Neural cell (in vitro differentiated cells): ENCODE results near the gene ST6GALNAC3. TPM values are rescaled to one million over a fixed set of nuclear protein-coding genes. Genes with fewer than 3 reads are reported as not detected.

ENCODE experiments used
- H2AFZ ChIP-seq: fragments of 200-600, 300-800 bp; sonication (generic), shearing (Covaris generic); 2 replicates; pipeline ENCODE4 v1.6.0; 2014; ENCODE audit warnings: low read depth, mild to moderate bottlenecking, antibody characterized with exemption, low read length, moderate library complexity
- H3F3A ChIP-seq: fragments of 200-600 bp; shearing (Covaris generic); 2 replicates; pipeline ENCODE4 v1.6.1; 2016; ENCODE audit warnings: mild to moderate bottlenecking, moderate library complexity, mixed read lengths, antibody characterized with exemption, low read length; ENCODE audit not compliant: insufficient read depth, poor library complexity, severe bottlenecking
- H3K27ac ChIP-seq: fragments of 200-600, 300-800 bp; sonication (generic), shearing (Covaris generic); 2 replicates; pipeline ENCODE4 v1.5.1; 2014; ENCODE audit warnings: mild to moderate bottlenecking, low read length, moderate library complexity
- H3K27me3 ChIP-seq: fragments of 300-800, 200-600 bp; sonication (generic), shearing (Covaris generic); 2 replicates; pipeline ENCODE4 v1.6.0; 2014; ENCODE audit warnings: mild to moderate bottlenecking, low read depth, low read length, moderate library complexity; ENCODE audit not compliant: insufficient read depth
- H3K36me3 ChIP-seq: fragments of 300-800, 200-600 bp; sonication (generic), shearing (Covaris generic); 2 replicates; pipeline ENCODE4 v1.5.1; 2014; ENCODE audit warnings: mild to moderate bottlenecking, antibody characterized with exemption, low read length, moderate library complexity; ENCODE audit not compliant: insufficient read depth
- H3K4me2 ChIP-seq: fragments of 300-800, 200-600 bp; sonication (generic), shearing (Covaris generic); 2 replicates; pipeline ENCODE4 v1.6.0; 2014; ENCODE audit warnings: mild to moderate bottlenecking, low read length
- H3K4me3 ChIP-seq: fragments of 300-800, 200-600 bp; sonication (generic), shearing (Covaris generic); 2 replicates; pipeline ENCODE4 v1.5.1; 2014; ENCODE audit warnings: mild to moderate bottlenecking, low read length, moderate library complexity
- H3K79me2 ChIP-seq: fragments of 200-600 bp; shearing (Covaris generic); replicated peaks from 2 replicates; pipeline ENCODE4 v1.6.0; 2014; ENCODE audit warnings: mild to moderate bottlenecking, low read length, moderate library complexity; ENCODE audit not compliant: insufficient read depth
- H3K9ac ChIP-seq: fragments of 300-800, 200-600 bp; sonication (generic), shearing (Covaris generic); 2 replicates; pipeline ENCODE4 v1.6.1; 2016; ENCODE audit warnings: mild to moderate bottlenecking, low read length, mixed read lengths
- H3K9me2 ChIP-seq: fragments of 200-600 bp; shearing (Covaris generic); 2 replicates; pipeline ENCODE4 v1.6.1; 2016; ENCODE audit warnings: mild to moderate bottlenecking, low read length, mixed read lengths; ENCODE audit not compliant: insufficient read depth
- H3K9me3 ChIP-seq: fragments of 200-600, 300-800 bp; sonication (generic), shearing (Covaris generic); 2 replicates; pipeline ENCODE4 v1.6.1; 2016; ENCODE audit warnings: mild to moderate bottlenecking, mixed run types, low read length, moderate library complexity, mixed read lengths
- H4K20me1 ChIP-seq: fragments of 200-600 bp; shearing (Covaris generic); 2 replicates; pipeline ENCODE4 v1.6.1; 2016; ENCODE audit warnings: mild to moderate bottlenecking, mixed run types; ENCODE audit not compliant: insufficient read depth
- CTCF ChIP-seq: fragments of 450-650 bp; IDR thresholded peaks from 2 replicates; pipeline ENCODE4 v1.5.1; 2014; ENCODE audit warnings: antibody characterized with exemption, mild to moderate bottlenecking, moderate library complexity; ENCODE audit not compliant: poor library complexity, severe bottlenecking
- EP300 ChIP-seq: fragments of 450-650 bp; conservative IDR thresholded peaks from 2 replicates; pipeline ENCODE4 v1.6.1; 2014; ENCODE audit warnings: antibody characterized with exemption, mild to moderate bottlenecking, moderate library complexity; ENCODE audit not compliant: poor library complexity, severe bottlenecking
- EZH2 ChIP-seq: fragments of 200-600, 300-800 bp; shearing (Covaris generic), sonication (generic); IDR thresholded peaks from 2 replicates; pipeline ENCODE4 v1.6.1; 2014; ENCODE audit warnings: antibody characterized with exemption, low read length, borderline replicate concordance, mild to moderate bottlenecking; ENCODE audit not compliant: insufficient read depth, poor library complexity, severe bottlenecking
- MXI1 ChIP-seq: fragments of 450-650 bp; conservative IDR thresholded peaks from 2 replicates; pipeline ENCODE4 v1.6.1; 2014; ENCODE audit warnings: antibody characterized with exemption, mild to moderate bottlenecking; ENCODE audit not compliant: poor library complexity, severe bottlenecking
- POLR2AphosphoS5 ChIP-seq: IDR thresholded peaks from 2 replicates; pipeline ENCODE4 v1.6.1; 2012
- RAD21 ChIP-seq: fragments of 450-650 bp; conservative IDR thresholded peaks from 2 replicates; pipeline ENCODE4 v1.6.1; 2014; ENCODE audit warnings: antibody characterized with exemption, mild to moderate bottlenecking, moderate library complexity
- REST ChIP-seq: IDR thresholded peaks from 2 replicates; pipeline ENCODE4 v1.6.1; 2012; ENCODE audit warnings: borderline replicate concordance
- SMC3 ChIP-seq: fragments of 450-650 bp; conservative IDR thresholded peaks from 2 replicates; pipeline ENCODE4 v1.6.1; 2014; ENCODE audit warnings: antibody characterized with exemption, mild to moderate bottlenecking, moderate library complexity; ENCODE audit not compliant: poor library complexity
- TAF1 ChIP-seq: IDR thresholded peaks from 2 replicates; pipeline ENCODE4 v1.6.1; 2012; ENCODE audit warnings: low read depth
- polyA plus RNA-seq: library from polyadenylated mRNA; depleted of rRNA; stranded (reverse); fragments of >200 nt; gene quantifications from 2 replicates; pipeline ENCODE4 v1.2.3, GENCODE V29; 2014

ST6GALNAC3 gene
- polyA plus RNA-seq, 1 donor from 2014 or later: 3.6 TPM

DNA sequence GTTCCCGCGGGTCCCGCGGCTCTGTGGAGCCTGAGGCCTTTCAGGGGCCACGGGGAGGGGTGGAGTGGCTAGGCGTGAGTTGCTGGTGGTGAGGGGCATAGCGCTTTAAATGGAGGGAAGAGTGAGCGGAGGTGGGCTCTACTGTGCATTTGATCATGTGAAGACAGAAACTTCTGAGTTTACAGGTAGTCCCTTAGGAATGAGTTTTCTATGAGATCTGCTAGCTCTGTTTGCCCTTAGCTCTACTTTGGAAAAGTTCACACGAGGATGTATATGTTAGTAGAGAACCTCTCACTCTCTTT lies 593 bp downstream of the ST6GALNAC3 start:
- Histone ChIP-seq H3K79me2 (peaks cover 4% of the 10 kb centered on the region), H3K4me2 (peak overlapping the region; percentile 81), H3F3A (no peaks in the 10 kb centered on the region), H2AFZ (peak overlapping the region; percentile 98), H4K20me1 (no peaks in the 10 kb centered on the region), H3K4me3 (peak overlapping the region; percentile 89), H3K9me3 (no peaks in the 10 kb centered on the region), H3K36me3 (no peaks in the 10 kb centered on the region), H3K9ac (peak overlapping the region; percentile 76), H3K27me3 (no peaks in the 10 kb centered on the region), H3K9me2 (no peaks in the 10 kb centered on the region), H3K27ac (peak overlapping the region; percentile 60)
- TF ChIP-seq CTCF: no peak
- no peak for TF ChIP-seq EZH2
- no peak for TF ChIP-seq MXI1
- TF ChIP-seq TAF1: no peak

DNA sequence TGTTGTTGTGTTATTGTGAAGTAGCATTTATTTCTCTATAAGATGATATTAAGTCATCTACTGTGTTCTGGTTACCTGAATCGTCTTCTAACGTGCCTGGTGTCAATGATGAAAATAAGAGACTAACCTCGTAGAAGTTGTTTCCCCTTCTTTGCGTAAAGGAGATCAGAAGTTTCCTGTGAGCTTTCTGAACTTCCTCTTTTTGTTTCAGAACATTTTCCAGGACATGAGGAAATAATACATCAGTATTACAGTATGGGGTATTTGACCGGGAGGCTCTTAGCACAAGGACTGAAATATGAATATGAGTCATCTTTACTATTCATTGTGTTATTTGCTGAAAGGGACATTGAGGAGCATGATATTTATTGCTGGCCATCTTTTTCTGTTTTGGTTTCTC lies 1.3 kb downstream of the ST6GALNAC3 start:
- Histone ChIP-seq H3K9me2 (no peaks in the 10 kb centered on the region), H3K79me2 (peaks cover 4% of the 10 kb centered on the region), H3K4me3 (peak overlapping the region; percentile 89), H3K4me2 (no peak overlapping the region), H3K27me3 (no peaks in the 10 kb centered on the region), H3K9ac (no peak overlapping the region), H4K20me1 (no peaks in the 10 kb centered on the region), H3K36me3 (no peaks in the 10 kb centered on the region), H2AFZ (no peak overlapping the region), H3F3A (no peaks in the 10 kb centered on the region), H3K9me3 (no peaks in the 10 kb centered on the region), H3K27ac (no peak overlapping the region)
- TF ChIP-seq POLR2AphosphoS5 (no peak), EZH2 (no peak), SMC3 (no peak), REST (no peak), TAF1 (no peak), EP300 (no peak), MXI1 (no peak), RAD21 (no peak), CTCF (no peak)
